DMS53 treated with DMSO at 0.1 percent for 48 hours (cell line): ENCODE data around the gene JAK3.
"Not testable (repeated sequence)": the region's sequence is repeated elsewhere in the genome, so short reads cannot be mapped to it uniquely, and the experiment has no call there.

Source experiments
- DNase-seq: peaks from one replicate; lab custom pipeline; 2025; ENCODE audit not compliant: unreplicated experiment; lab: John Stamatoyannopoulos, UW

The JAK3 gene

GRCh38 chr19:17778968-17779929 is 68.5 kb downstream of the JAK3 start:
- DNase-seq: no peak

- no peak for DNase-seq
Measured at GRCh38 chr19:17778251-17778967, 69.4 kb downstream of the JAK3 start.

- DNase-seq: not testable (repeated sequence)
Measured at GRCh38 chr19:17777840-17778239, 69.9 kb downstream of the JAK3 start.

GRCh38 chr19:17775991-17776803 is 71.6 kb downstream of the JAK3 start:
- no peak for DNase-seq

- DNase-seq: no peak
Measured at GRCh38 chr19:17775245-17775927, 72.4 kb downstream of the JAK3 start.
